IPS DF 19.7 (cell line): ENCODE results near the gene ABI2.
A peak's percentile ranks its signal among the peaks of the same experiment; 100 is the strongest.
"Not testable (repeated sequence)": the region's sequence is repeated elsewhere in the genome, so short reads cannot be mapped to it uniquely, and the experiment has no call there.

ENCODE experiments used
- DNase-seq: peaks from one replicate; pipeline ENCODE4 v3.0.0-alpha.2; 2013; ENCODE audit warnings: low read depth, low spot score

The ABI2 gene

GRCh38 chr2:203354966-203355365 is 26.8 kb downstream of the ABI2 start:
- no peak for DNase-seq

GRCh38 chr2:203359450-203359849 is 31.3 kb downstream of the ABI2 start:
- no peak for DNase-seq

GRCh38 chr2:203360833-203361430 is 32.7 kb downstream of the ABI2 start:
- no peak for DNase-seq

- no peak for DNase-seq
Observed at GRCh38 chr2:203361495-203361894, 33.3 kb downstream of the ABI2 start.

- DNase-seq = no peak
Observed at GRCh38 chr2:203361922-203362321, 33.7 kb downstream of the ABI2 start.

- no peak for DNase-seq
Observed at GRCh38 chr2:203366639-203367466, 38.7 kb downstream of the ABI2 start.

- not testable (repeated sequence) for DNase-seq
Observed at GRCh38 chr2:203372706-203373105, 44.5 kb downstream of the ABI2 start.

GRCh38 chr2:203376173-203376572 is 48.0 kb downstream of the ABI2 start:
- DNase-seq = no peak

GRCh38 chr2:203379156-203379555 is 51.0 kb downstream of the ABI2 start:
- no peak for DNase-seq

GRCh38 chr2:203383038-203383437 is 54.8 kb downstream of the ABI2 start:
- DNase-seq = no peak

- not testable (repeated sequence) for DNase-seq
Observed at GRCh38 chr2:203388153-203388552, 60.0 kb downstream of the ABI2 start.

GRCh38 chr2:203394519-203395227 is 66.5 kb downstream of the ABI2 start:
- peak; percentile 2 for DNase-seq

GRCh38 chr2:203395858-203396257 is 67.7 kb downstream of the ABI2 start:
- no peak for DNase-seq

GRCh38 chr2:203396667-203397066 is 68.5 kb downstream of the ABI2 start:
- DNase-seq = peak; percentile 75

- no peak for DNase-seq
Observed at GRCh38 chr2:203399031-203399430, 70.8 kb downstream of the ABI2 start.

GRCh38 chr2:203400805-203401585 is 72.8 kb downstream of the ABI2 start:
- DNase-seq = no peak

- DNase-seq = no peak
Observed at GRCh38 chr2:203404996-203405395, 76.8 kb downstream of the ABI2 start.

- no peak for DNase-seq
Observed at GRCh38 chr2:203407496-203407895, 79.3 kb downstream of the ABI2 start.

GRCh38 chr2:203412546-203413331 is 84.5 kb downstream of the ABI2 start:
- DNase-seq = no peak

GRCh38 chr2:203413796-203414195 is 85.6 kb downstream of the ABI2 start:
- no peak for DNase-seq

- no peak for DNase-seq
Observed at GRCh38 chr2:203418271-203418670, 90.1 kb downstream of the ABI2 start.
